Activated effector memory CD4-positive, alpha-beta T cell treated with anti-CD3 and anti-CD28 coated beads, Interleukin-2, amount 50 U/mL, for 16 hours (primary cell): ENCODE results near the gene TRIO.
A peak's percentile ranks its signal among the peaks of the same experiment; 100 is the strongest.

ENCODE experiments used
- DNase-seq: peaks from one replicate; pipeline ENCODE4 v3.0.0-alpha.2; 2020

The TRIO gene

GRCh38 chr5:14250748-14251701, 107.9 kb downstream of the TRIO start:
- DNase-seq: no peak

GRCh38 chr5:14251733-14252132, 108.6 kb downstream of the TRIO start:
- no peak for DNase-seq

GRCh38 chr5:14252793-14253192, 109.7 kb downstream of the TRIO start:
- no peak for DNase-seq

- DNase-seq: no peak
These were observed 111.5 kb downstream of the TRIO start for GRCh38 chr5:14254686-14255085.

- no peak for DNase-seq
These were observed 113.0 kb downstream of the TRIO start for GRCh38 chr5:14256026-14256690.

GRCh38 chr5:14256756-14257393, 113.7 kb downstream of the TRIO start:
- no peak for DNase-seq

GRCh38 chr5:14257995-14258403, 114.9 kb downstream of the TRIO start:
- DNase-seq: no peak

- DNase-seq: no peak
These were observed 115.7 kb downstream of the TRIO start for GRCh38 chr5:14258840-14259239.

- no peak for DNase-seq
These were observed 117.5 kb downstream of the TRIO start for GRCh38 chr5:14260637-14261036.

- DNase-seq: no peak
These were observed 118.1 kb downstream of the TRIO start for GRCh38 chr5:14261235-14261634.

- no peak for DNase-seq
These were observed 118.9 kb downstream of the TRIO start for GRCh38 chr5:14261856-14262611.

- DNase-seq: no peak
These were observed 120.0 kb downstream of the TRIO start for GRCh38 chr5:14263113-14263512.

GRCh38 chr5:14263699-14264098, 120.6 kb downstream of the TRIO start:
- no peak for DNase-seq

GRCh38 chr5:14264605-14265316, 121.6 kb downstream of the TRIO start:
- DNase-seq: peak; percentile 83

- DNase-seq: no peak
These were observed 122.4 kb downstream of the TRIO start for GRCh38 chr5:14265570-14265969.

- DNase-seq: no peak
These were observed 123.0 kb downstream of the TRIO start for GRCh38 chr5:14266171-14266570.

GRCh38 chr5:14266686-14267085, 123.5 kb downstream of the TRIO start:
- no peak for DNase-seq

GRCh38 chr5:14267166-14267838, 124.2 kb downstream of the TRIO start:
- no peak for DNase-seq

GRCh38 chr5:14267991-14268708, 125.0 kb downstream of the TRIO start:
- DNase-seq: no peak

- DNase-seq: no peak
These were observed 125.6 kb downstream of the TRIO start for GRCh38 chr5:14268738-14269137.

GRCh38 chr5:14269395-14269794, 126.3 kb downstream of the TRIO start:
- no peak for DNase-seq
